Measurements from ENCODE around the gene POLR2F.

DNA sequence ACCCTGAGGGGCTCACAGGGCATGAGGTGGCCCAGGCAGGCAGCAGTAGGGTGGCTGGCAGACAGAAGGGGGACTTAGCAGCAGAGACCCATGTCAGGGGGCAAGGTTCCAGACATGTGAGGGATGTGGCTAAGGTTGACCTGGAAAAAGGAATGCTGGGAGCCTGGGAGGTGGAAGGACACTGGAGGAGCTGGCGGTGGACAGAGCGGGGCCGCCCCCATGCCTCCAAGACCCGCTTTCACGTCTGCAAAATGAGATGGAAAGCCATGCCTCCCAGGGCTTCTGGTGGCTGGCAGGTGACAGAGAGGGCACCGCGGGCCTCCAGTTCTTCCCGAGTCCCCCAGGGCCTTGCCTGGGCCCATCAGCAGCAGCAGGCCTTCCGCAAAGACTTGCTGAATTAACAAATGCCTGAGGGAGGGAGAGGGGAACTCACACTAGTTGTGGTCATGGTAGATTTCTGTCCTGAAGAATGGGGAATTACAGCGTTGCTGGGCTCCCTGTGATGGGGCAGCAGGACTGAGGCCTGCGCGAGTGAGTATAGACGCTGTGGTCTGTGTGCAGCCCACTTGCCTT, 53.9 kb downstream of the POLR2F start:
- TF ChIP-seq CTCF (IDR thresholded peaks at IDR 0.05) (no peak), POLR2A (IDR thresholded peaks at IDR 0.05) (no peak)

Measured in esophagus squamous epithelium (tissue), 4 donors.